HG03439 (cell line): ENCODE data around the gene NSDHL.

Experiments used
- ATAC-seq: cut with Tn5 transposase; IDR thresholded peaks from one replicate; pipeline ENCODE4 v1.9.1; 2021; ENCODE audit warnings: mild to moderate bottlenecking, moderate library complexity; ENCODE audit not compliant: unreplicated experiment

Gene NSDHL

GRCh38 chrX:152892999-152893891 is 62.4 kb downstream of the NSDHL start:
- no peak for ATAC-seq

GRCh38 chrX:152893980-152894610 is 63.2 kb downstream of the NSDHL start:
- ATAC-seq: no peak

DNA sequence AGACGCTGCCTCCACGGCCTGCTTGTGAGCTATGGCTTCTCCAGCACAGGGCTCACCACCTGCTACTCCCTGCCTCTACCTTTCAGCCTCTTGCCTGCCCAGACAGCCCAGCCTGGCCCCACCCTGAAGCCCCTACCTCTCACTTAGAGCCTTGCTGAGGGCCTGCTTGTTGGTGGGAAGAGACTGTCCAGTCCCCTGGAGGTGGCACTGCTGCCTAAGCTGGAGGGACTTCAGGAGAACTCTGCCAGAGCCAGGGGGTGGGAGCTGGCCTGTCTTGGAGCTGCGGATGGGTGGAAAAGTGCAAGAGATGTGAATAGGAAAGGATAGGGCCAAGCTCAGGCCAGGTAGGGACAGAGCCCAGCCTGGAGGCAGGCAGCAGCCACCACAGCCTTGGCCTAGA is 64.3 kb downstream of the NSDHL start:
- no peak for ATAC-seq

DNA sequence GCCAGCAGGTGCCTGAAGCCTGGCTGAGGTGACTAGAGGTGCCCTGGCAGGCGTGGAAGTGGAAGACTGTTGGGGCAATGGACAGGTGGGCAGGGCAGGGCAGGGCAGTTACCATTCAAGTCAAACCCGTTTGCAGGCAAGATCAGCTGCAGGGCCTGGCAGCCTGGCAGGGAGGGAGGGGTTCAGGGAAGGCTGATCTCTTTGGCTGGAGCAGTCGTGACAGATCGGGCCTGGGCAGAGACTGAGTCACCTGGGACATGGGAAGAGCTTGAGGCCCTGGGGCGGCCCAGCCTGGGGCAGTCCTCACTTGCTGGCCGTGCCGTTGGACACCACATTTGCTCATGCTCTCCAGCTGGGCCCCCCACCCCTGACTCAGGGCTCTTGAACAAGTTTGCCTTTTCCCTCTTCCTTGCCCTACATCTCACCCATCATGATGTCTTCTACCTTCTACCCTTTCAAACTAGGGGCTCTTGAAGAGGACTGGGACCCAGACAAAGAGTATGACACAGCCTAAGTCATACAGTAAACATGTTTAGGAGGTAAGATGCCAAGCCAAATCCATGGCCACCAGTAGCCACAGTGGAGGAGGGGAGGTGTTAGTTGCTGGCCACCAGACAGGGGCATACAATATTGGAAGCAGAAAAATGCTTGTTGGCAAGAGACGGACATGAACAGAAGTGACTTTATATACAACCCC is 65.0 kb downstream of the NSDHL start:
- ATAC-seq: no peak

DNA sequence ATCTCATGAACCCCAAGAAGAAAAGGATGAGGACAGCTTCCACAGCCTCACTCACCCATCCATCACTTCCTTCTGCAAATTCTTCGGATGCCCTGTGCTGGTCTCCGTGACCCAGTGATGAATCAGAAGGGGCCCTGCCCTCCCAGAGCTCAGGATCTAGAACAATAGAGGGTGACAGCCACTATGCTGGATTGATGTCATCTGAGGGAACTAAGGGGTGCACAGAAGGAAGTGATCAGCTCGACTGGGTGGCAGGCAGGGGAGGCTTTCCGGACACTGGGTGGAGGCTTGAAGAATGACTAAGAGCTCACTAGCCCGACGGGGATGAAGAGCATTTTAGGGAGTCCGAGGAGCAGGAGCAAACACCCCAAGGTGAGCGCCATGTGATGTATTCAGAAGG is 65.6 kb downstream of the NSDHL start:
- ATAC-seq: no peak

DNA sequence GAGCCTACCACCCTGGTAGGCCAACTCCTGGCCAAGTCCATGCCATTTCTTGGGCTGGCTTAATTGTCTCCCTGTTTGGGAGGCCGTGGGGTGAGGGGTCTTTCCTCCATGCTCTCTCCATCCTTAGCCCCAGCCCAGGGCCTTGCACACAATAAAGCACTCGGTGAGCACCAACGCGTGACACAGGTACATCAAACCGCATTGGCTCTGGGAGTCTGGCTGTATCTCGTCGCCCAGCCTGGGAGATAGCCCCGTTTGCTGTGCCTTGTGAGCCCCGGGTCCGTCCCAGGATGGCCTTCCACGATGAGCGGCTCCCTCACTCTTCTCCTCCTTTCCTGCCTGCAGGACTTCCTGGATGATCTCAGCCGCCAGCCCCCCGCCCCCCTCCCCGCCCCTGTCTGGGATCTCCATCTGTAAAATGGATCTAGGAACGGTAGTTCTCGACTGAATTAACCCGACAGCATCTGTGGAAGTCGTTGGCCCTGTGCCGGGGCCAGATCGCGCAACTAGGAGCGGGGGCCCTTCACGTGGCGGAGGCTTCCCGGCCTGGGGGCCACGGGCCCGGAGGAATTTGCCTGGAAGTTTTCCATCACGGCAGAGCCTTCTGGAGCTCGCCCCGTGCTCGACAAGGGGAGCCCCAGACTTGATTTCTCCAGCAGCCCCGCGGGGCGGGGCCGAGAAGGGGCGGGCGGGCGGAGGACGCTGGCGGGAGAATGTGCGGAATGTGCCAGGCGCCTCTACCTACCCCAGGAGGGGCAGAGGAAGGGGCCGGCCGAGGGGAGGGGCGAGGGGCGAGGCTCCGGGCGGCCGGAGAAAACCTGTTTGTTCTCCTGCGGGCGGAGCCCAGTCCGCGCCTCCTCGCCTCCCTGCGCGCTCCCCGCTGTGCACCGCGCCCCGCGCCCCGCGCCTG is 66.6 kb downstream of the NSDHL start, which contains the start of gene ZNF185:
ZNF185 (plus strand) TSS at position 846 of the 910 bp plus-strand sequence. CDS start 16,423 bp downstream, outside the sequence.
- no peak for ATAC-seq

DNA sequence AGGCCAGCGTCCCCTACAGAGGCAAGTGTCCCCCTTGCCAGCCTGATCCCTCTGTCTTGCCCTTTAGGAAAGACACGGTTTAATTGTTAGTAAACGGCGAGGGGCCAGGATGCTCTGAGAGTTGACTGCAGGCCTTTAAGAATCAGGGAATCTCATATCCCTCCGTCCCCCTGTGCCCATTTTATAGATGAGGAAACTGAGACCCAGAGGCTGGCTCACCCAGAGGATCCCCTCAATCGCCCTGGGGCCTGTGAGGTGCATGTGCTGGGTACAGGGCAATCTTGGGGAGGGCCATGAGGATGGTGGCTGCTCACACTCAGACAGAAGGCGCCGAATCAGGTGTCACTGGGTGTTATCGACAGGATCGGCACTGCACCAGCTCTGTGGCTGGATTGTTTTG is 67.6 kb downstream of the NSDHL start:
- no peak for ATAC-seq

- no peak for ATAC-seq
Measured at GRCh38 chrX:152899111-152899873, 68.4 kb downstream of the NSDHL start.

DNA sequence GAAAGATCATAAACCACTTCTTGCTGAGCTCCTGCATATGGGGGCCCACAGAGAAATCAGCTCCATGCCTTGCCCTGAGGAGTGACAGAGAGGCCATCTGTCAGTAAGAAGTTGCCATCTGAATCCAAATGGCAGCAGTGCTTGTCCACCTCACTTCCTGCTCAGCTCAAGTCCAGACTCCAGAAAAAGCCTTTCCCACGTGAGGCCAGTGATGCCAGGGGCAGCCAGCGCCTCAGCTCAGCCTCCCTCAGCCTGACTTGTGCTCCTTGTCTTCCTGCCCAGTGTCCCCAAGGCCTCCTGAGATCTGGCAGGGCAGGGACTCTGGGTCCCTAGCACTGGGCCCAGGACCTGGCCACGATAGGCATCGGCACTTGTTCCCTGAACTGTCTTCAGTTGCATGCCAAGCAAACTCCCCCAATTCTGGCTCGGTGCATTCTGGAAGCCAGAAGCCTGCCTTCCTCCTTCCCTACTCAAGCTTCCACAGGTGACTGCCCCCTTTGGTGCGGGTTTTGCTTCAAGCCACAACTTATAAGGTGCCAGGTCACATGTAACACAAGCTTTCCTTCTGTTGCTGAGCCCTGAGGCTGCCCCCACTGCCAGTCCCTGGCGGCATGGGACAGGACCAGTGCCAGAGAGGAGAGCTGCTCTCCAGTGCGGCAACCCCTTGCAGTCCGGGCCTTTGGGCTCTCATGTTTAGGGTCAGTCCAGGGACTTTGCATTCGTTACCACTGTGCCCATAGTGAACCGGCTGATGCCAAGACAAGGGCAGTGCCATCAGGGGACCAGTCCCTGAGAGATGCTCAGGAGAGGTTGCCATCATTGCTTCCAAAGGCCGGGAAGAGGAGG is 69.2 kb downstream of the NSDHL start:
- no peak for ATAC-seq

DNA sequence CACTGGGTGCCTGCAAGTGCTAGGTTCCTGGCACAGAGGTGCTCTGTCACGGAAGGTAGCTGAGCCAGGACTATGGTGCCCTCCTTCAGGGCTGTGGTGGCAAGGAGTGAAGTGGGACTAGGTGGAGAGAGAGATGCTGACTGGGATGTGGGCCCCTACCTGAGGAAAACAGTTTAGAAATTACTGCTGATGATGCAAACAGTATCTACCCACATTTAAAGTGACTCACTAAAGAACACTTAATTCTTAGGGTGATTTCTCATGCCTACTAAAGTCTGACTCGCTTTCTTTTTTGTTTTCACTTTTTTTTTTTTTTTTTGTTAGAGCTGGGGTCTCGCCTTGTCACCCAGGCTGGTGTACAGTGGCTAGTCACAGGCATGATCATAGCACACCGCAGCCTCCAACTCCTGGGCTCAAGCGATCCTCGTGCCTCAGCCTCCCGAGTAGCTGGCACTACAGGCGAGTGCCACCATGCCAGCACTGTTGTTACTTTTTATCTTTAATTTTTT is 70.1 kb downstream of the NSDHL start:
- no peak for ATAC-seq

- ATAC-seq: no peak
Measured at GRCh38 chrX:152901816-152902501, 71.1 kb downstream of the NSDHL start.

DNA sequence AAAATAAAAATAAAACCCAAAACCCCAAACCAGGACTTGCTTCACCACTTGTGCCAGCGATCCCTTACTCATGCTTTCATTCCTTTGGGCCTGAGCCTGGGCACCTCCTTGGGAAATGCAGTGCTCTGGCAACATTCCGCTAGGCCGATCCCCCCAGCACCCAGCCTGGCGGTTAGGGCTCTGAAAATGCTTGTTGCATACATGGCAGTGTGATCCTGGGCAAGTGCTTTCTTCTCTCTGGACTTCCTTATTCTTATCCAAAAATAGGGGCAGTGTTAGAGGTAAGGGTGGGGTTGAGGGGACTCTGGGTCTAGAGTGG is 71.6 kb downstream of the NSDHL start:
- ATAC-seq: no peak

DNA sequence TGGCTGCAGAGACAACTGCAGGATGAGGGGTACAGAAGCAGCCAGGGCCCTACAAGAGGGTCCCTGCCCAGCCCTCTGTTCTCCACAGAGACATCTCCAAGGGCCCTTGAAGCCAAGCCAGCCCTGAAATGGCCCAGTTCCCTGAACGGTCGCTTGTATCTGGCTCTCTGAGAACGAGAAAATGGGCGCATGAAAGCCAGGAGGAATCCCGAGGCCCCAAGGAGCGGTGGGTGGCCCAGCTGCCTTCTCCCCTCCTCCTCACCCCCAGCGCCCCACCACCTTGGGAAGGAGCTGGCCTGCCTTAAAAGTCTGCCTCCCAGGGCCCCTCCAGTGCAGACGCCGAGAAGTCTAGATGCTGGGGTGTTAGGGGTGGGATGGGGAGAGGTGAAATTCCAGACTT is 72.7 kb downstream of the NSDHL start:
- ATAC-seq: no peak

DNA sequence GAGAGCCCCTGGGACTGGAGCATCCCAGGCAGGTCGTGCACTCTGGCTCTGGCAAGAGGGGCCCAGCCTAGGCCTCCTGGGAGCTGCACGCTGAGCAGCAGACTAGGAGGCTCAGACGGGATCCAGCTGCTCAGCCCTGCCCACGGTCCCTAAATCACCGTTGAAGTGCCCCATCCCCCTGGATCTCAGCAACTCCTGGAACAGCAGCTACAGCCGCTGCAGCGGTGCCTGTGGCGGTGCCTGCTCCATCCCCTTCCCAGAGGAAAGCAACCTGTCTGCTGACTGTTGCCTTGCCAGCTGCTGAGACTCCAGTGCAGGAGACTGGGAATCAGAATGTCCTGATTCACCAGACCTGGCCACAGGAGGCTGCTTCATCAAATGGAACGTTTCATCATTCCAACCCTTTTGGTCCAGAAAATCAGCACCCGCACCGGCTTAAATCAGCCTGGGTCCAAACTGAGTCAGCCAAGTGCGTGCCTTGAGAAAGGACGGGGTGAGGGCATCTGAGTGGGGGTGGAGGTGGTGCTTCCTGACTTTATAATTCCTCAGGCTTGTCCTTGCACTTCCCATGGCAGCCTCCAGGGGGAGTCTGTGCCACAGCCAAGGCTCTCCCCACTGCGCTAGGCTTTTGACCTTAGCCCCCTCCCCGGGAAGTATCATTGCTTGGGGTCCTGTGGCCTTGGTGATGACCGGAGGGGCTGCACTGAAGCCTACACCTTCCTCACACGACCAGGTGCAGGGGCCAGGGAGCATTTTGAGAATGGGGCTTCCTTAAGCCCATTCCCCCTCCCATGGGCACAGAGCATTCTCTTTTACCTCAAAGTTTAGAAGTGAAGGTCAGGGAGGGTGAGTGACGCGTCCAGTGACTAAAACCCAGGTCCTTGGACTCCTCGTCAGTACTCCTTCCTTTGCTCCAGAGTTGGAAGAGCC is 73.6 kb downstream of the NSDHL start:
- ATAC-seq: no peak

- no peak for ATAC-seq
Measured at GRCh38 chrX:152905081-152905420, 74.2 kb downstream of the NSDHL start.

DNA sequence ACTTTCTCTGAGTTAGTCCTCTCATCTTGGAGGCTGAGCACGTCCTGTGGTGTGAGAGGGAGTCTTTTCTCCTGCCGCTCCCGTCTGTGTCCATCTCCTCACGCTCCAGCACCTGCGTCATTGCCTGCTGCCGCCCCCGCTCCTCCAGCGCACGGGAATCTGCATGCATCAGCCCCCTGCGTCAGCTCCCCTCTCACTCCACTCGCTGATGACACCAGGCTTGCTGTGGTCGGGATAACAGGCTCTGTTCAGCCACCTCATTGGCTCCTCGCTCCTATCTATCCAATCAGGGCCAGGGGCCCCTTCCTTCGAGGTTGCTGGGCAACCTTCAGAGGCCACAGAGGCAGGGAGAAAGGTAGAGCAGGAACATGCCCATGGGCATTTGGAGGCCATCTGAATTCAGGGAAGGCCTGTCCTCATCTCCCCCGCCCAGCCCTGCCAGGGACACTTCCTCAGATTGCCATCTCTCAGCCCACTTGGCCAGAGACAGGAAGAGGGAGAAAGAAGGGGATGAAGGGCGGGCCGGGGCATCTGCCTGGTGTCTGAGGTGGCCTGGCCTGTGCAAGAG is 76.3 kb downstream of the NSDHL start:
- ATAC-seq: no peak

DNA sequence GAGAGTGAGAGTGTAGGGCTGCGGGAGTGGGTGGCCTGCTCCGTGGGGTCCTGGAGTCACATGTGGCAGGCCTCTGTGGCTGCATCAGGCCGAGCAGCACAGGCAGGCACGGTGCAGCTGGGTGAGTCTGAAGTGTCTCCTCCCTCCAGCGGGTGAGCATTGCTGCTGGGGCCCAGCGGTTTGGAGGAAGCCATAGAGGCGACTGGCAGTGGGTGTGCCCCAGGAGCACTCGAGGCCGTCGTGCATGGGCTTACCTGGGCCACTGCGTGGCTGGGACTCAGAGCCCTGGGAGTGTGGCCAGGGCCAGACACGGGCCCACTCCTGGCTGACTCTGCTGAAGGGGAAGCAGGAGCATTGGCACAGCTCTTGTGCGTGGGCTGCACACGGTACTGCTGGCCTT is 77.6 kb downstream of the NSDHL start:
- no peak for ATAC-seq
